Stimulated activated naive B cell treated with anti-CD40 and anti-IgM and Interleukin-4, amounts not matched to agents 10 μg/mL and 1 μg/mL and 100 μg/mL, for 72 hours (primary cell): Measurements from ENCODE around the gene MUC4.
A peak's percentile ranks its signal among the peaks of the same experiment; 100 is the strongest.
"Not testable (repeated sequence)": the region's sequence is repeated elsewhere in the genome, so short reads cannot be mapped to it uniquely, and the experiment has no call there.

Experiments used
- ATAC-seq, 2 donors: fragments of 150-1000 bp; cut with Tn5 transposase; replicated peaks; 2 replicates each; pipeline ENCODE4 v1.10.0; 2021; ENCODE audit warnings: moderate library complexity in 1 of 2
- DNase-seq: peaks from one replicate; pipeline ENCODE4 v3.0.0; 2021
- H3K27ac Mint-ChIP-seq: one replicate; pipeline ENCODE4 v1.8.0; 2022; ENCODE audit warnings: mild to moderate bottlenecking, mixed read lengths
- H3K27me3 Mint-ChIP-seq, 2 donors: one replicate each; pipeline ENCODE4 v1.8.0; 2022; ENCODE audit warnings: mixed read lengths in 2 of 2
- H3K36me3 Mint-ChIP-seq, 2 donors: one replicate each; pipeline ENCODE4 v1.8.0; 2022; ENCODE audit warnings: mixed read lengths in 2 of 2, mild to moderate bottlenecking in 1 of 2
- H3K4me1 Mint-ChIP-seq, 2 donors: one replicate each; pipeline ENCODE4 v1.8.0; 2022; ENCODE audit warnings: mixed read lengths in 2 of 2, mild to moderate bottlenecking in 1 of 2
- H3K4me3 Mint-ChIP-seq, 2 donors: one replicate each; pipeline ENCODE4 v1.8.0; 2022; ENCODE audit warnings: mild to moderate bottlenecking in 2 of 2, mixed read lengths in 2 of 2, moderate library complexity in 1 of 2
- H3K9me3 Mint-ChIP-seq, 2 donors: one replicate each; pipeline ENCODE4 v1.8.0; 2022; ENCODE audit warnings: mixed read lengths in 2 of 2, mild to moderate bottlenecking in 1 of 2

MUC4 gene

GRCh38 chr3:195825191-195825588 is 13.5 kb upstream of the MUC4 start:
- no peak for ATAC-seq
- Mint-ChIP-seq H3K36me3 (no peaks in the 10 kb centered on the region), H3K27ac (no peak overlapping the region), H3K27me3 (peaks cover 21 to 24% of the 10 kb centered on the region in 2 donors), H3K4me1 (no peaks in the 10 kb centered on the region), H3K4me3 (no peak overlapping the region), H3K9me3 (no peaks in the 10 kb centered on the region)
- no peak for DNase-seq

DNA sequence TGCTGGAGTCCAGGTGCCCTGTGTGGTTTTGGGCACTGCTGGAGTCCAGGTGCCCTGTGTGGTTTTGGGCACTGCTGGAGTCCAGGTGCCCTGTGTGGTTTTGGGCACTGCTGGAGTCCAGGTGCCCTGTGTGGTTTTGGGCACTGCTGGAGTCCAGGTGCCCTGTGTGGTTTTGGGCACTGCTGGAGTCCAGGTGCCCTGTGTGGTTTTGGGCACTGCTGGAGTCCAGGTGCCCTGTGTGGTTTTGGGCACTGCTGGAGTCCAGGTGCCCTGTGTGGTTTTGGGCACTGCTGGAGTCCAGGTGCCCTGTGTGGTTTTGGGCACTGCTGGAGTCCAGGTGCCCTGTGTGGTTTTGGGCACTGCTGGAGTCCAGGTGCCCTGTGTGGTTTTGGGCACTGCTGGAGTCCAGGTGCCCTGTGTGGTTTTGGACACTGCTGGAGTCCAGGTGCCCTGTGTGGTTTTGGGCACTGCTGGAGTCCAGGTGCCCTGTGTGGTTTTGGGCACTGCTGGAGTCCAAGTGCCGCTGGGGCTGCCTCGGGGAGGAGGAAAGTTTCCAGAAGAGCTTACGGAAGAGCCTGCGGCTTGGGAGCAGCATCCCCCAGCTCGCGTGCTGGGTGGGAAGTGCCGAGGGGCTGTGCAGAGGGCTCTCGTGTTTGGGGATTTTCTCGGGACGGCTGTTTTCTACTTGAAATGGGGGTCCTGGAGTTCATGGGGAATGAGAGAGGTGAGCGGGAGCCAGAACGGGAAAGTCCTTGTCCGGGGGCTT is 12.9 kb upstream of the MUC4 start:
- peaks cover 23 to 25% of the 10 kb centered on the region in 2 donors for H3K27me3 Mint-ChIP-seq

DNA sequence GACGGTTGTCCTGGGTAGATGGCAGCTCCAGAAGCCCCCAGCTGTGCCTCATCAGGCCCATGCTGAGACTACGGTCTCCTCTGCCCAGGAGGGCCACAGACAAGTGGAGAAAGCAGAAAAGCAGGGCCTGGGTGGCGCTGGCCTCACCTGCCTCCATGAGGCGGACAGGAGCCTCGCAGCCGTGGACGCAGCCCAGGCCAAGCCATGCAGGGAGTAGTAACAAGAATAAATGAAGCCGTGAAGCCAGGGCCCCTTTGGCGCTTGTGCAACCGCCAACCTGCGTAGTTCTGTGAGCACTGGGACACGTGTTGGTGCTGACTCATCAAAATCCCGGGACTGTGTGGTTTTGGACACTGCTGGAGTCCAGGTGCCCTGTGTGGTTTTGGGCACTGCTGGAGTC is 12.3 kb upstream of the MUC4 start:
- no peaks in the 10 kb centered on the region for H3K9me3 Mint-ChIP-seq
- H3K27me3 Mint-ChIP-seq, result peaks cover 19 to 25% of the 10 kb centered on the region in 2 donors
- no peak for ATAC-seq
- H3K27ac Mint-ChIP-seq, result no peak overlapping the region
- no peak for DNase-seq
- no peak overlapping the region for H3K4me3 Mint-ChIP-seq
- no peaks in the 10 kb centered on the region for H3K4me1 Mint-ChIP-seq
- no peaks in the 10 kb centered on the region for H3K36me3 Mint-ChIP-seq

More for the DNA sequence above, 12.9 kb upstream of the MUC4 start:
- not testable (repeated sequence) for H3K36me3 Mint-ChIP-seq, ATAC-seq, H3K4me3 Mint-ChIP-seq, DNase-seq, H3K27ac Mint-ChIP-seq, H3K9me3 Mint-ChIP-seq, H3K4me1 Mint-ChIP-seq

DNA sequence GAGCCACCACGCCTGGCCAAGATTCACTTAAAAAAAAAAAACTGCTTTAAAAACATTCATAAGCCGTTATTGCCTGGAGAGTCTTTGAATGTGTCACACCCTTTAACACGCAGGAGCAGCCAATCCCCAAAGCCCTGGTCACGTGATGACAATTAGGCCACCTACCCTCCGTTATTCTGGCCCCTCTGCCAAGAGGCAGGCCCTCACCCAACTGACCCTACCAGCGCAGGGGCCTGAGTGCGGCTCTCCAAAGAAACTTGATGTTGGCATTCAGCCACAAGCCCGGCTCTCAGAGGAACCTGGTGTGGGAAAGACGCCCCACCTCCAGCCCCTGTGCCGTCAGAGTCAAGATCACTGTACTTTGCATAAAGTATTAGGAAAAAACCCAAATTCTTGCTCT is 11.6 kb upstream of the MUC4 start:
- no peaks in the 10 kb centered on the region for H3K9me3 Mint-ChIP-seq
- no peak for ATAC-seq
- H3K4me1 Mint-ChIP-seq, result no peaks in the 10 kb centered on the region
- no peak overlapping the region for H3K4me3 Mint-ChIP-seq
- no peaks in the 10 kb centered on the region for H3K36me3 Mint-ChIP-seq
- peaks cover 19 to 25% of the 10 kb centered on the region in 2 donors for H3K27me3 Mint-ChIP-seq
- H3K27ac Mint-ChIP-seq, result no peak overlapping the region
- no peak for DNase-seq

DNA sequence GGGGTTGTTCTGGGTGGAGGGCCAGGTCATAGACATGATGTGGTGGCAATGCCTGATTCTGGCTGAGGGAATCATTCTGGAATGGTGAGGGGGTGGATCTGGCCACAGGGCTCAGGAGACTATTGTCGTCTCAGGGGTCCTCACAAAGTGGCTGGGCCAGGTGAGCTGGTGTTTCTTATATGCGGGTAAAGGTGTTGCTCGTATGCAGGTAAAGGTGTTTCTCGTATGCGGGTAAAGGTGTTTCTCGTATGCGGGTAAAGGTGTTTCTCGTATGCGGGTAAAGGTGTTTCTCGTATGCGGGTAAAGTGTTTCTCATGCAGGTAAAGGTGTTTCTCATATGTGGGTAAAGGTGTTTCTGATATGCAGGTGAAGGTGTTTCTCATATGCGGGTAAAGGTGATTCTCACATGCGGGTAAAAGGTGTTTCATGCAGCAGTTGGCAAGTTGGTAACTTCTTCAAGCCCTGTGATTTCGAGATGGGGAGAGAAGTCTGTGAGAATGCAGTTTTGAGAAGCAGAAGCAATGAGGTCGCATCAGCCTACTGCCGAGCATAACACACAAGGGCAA is 10.5 kb upstream of the MUC4 start:
- Mint-ChIP-seq H3K9me3 (no peaks in the 10 kb centered on the region), H3K36me3 (no peaks in the 10 kb centered on the region), H3K27ac (no peak overlapping the region)

DNA sequence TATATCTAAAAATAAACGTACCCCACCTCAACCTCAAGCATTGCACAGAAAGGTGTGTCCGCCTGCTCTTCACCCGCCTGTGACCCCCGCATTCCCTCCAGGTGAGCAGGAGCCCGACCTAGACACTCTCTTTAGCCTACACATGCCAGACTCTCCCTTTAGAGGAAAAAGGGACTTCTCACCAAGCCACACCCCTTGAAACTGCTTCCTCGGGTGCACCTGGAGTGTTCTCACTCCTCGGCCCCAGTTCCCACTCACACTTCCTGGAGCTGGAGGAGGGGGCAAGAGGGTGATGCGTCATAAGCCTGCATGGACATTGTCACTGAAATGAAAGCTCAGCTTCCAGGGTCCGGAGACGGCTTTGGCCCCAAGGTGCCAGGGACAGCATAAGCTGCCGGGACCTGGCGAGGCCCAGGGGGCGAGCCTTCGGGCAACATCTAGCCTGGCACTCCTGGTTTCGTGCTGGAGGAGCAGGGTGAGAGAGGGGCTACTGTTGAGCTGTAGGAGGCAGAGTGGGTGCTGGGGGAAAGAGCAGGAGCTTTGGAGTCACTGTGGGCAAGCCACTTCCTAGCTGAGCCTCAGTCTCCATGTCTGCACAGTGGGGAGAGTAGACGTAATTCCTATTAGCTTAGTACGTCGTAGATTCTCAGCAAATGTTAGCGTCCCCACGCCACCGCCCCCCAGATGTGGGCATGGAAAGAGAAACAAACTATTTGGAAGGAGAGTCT is 9.8 kb upstream of the MUC4 start:
- ATAC-seq (no peak), DNase-seq (no peak)
- Mint-ChIP-seq H3K27ac (no peak overlapping the region), H3K27me3 (peaks cover 19 to 25% of the 10 kb centered on the region in 2 donors), H3K9me3 (no peaks in the 10 kb centered on the region), H3K4me3 (no peak overlapping the region), H3K4me1 (no peaks in the 10 kb centered on the region), H3K36me3 (no peaks in the 10 kb centered on the region)

More for the DNA sequence above, 10.5 kb upstream of the MUC4 start:
- H3K4me3 Mint-ChIP-seq, result no peak overlapping the region
- peaks cover 19 to 25% of the 10 kb centered on the region in 2 donors for H3K27me3 Mint-ChIP-seq
- no peaks in the 10 kb centered on the region for H3K4me1 Mint-ChIP-seq
- DNase-seq (no peak), ATAC-seq (no peak)

DNA sequence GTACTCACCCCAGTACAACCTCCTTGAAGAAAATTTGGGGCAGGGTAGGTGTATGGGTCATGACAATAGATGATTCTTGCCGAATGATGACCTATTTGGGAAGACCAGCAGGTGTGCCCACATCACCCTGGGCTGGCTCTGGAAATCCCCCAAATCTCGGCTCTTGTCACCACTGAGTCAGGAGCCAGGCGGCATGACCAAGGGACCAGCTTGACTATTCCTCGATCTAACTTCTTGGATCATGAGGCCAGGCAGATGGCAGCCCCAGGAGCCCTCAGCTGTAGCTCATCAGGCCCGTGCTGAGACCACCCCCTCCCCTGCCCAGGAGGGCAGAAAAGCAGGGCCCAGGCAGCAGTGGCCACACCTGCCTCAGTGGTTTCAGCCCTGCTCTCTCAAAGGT is 9.2 kb upstream of the MUC4 start:
- no peaks in the 10 kb centered on the region for H3K9me3 Mint-ChIP-seq
- H3K4me3 Mint-ChIP-seq, result no peak overlapping the region
- ATAC-seq, result no peak
- H3K27ac Mint-ChIP-seq, result no peak overlapping the region
- DNase-seq, result no peak
- no peaks in the 10 kb centered on the region for H3K4me1 Mint-ChIP-seq
- H3K27me3 Mint-ChIP-seq, result peaks cover 19 to 25% of the 10 kb centered on the region in 2 donors
- H3K36me3 Mint-ChIP-seq, result no peaks in the 10 kb centered on the region

- ATAC-seq, result no peak
- no peak overlapping the region for H3K27ac Mint-ChIP-seq
- no peaks in the 10 kb centered on the region for H3K36me3 Mint-ChIP-seq
These were observed 8.5 kb upstream of the MUC4 start for GRCh38 chr3:195820186-195820585.

GRCh38 chr3:195818301-195818700 is 6.6 kb upstream of the MUC4 start:
- Mint-ChIP-seq H3K9me3 (no peaks in the 10 kb centered on the region), H3K27me3 (peaks cover 12 to 18% of the 10 kb centered on the region in 2 donors), H3K27ac (no peak overlapping the region), H3K4me3 (no peak overlapping the region), H3K36me3 (no peaks in the 10 kb centered on the region), H3K4me1 (no peaks in the 10 kb centered on the region)
- DNase-seq (no peak), ATAC-seq (no peak)

More at GRCh38 chr3:195820186-195820585, 8.5 kb upstream of the MUC4 start:
- H3K4me1 Mint-ChIP-seq, result no peaks in the 10 kb centered on the region
- DNase-seq, result no peak
- no peak overlapping the region for H3K4me3 Mint-ChIP-seq
- no peaks in the 10 kb centered on the region for H3K9me3 Mint-ChIP-seq
- peaks cover 19 to 25% of the 10 kb centered on the region in 2 donors for H3K27me3 Mint-ChIP-seq

DNA sequence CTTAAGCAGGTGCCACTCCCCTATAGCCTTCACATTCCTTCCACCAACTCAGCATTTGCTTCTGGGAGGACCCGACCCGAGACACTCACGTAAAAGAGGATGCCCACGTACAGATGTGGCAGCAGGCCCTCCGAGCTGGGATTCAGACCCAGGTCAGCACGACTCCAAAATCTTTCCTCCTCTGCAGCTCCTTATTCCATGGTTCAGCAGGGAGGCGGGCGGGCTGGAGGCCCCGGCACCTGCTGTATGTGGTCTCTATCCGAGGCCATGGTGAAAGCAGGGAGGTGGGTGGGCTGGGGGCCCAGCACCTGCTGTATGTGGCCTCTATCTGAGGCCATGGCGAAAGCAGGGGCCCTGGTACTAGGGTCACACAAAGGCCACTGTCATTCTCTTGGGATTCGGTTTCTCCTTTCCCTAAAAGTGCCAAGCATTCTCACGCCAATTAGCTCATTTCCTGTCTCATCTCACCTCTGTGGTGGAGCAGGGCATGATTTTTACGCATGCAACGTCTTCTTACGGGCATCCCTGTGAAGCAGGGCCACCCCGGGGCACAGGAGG is 5.9 kb upstream of the MUC4 start:
- ATAC-seq (no peak), DNase-seq (no peak)
- Mint-ChIP-seq H3K27me3 (peaks cover 10 to 17% of the 10 kb centered on the region in 2 donors), H3K9me3 (no peaks in the 10 kb centered on the region), H3K4me1 (no peaks in the 10 kb centered on the region), H3K4me3 (no peak overlapping the region), H3K27ac (no peak overlapping the region), H3K36me3 (no peaks in the 10 kb centered on the region)

- peaks cover 9 to 21% of the 10 kb centered on the region in 2 donors for H3K27me3 Mint-ChIP-seq
- not testable (repeated sequence) for H3K4me1 Mint-ChIP-seq, ATAC-seq, H3K9me3 Mint-ChIP-seq, DNase-seq, H3K27ac Mint-ChIP-seq, H3K36me3 Mint-ChIP-seq, H3K4me3 Mint-ChIP-seq
These were observed 4.7 kb upstream of the MUC4 start for GRCh38 chr3:195816276-195816913.

DNA sequence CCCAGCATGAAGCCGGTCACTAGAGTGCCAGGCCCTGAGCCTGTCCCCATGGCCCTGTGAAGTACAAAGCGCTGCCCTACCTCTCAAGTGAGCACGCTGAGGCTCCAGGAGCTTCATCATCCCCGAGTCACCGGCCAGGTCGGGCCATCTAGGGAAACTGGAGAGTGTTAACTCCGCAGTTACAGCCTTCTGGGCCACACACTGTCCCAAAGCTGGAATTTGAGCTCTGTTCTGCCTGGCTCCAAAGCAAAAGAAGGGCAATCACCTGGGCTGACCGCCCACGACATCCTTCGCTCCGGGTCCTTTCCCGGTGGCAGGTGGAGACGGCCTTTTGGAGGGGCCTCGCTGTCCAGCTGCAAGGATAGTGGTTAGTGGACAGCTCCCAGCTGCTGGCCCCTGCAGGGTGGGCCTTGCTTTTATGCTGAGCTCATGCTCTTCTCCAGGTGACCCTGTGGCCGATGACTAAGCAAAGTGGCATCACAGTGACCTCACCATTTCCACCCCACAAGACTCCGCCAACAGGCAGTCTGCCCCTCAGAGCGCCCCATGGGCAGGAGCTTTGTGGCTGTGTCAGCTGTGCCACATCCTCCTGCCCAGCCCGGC is 3.5 kb upstream of the MUC4 start:
- ATAC-seq (peak in 1 of 2 donors; percentile 25), DNase-seq (no peak)
- no peaks in the 10 kb centered on the region for H3K9me3 Mint-ChIP-seq
- no peak overlapping the region for H3K4me3 Mint-ChIP-seq
- H3K27me3 Mint-ChIP-seq, result peaks cover 15 to 27% of the 10 kb centered on the region in 2 donors
- H3K27ac Mint-ChIP-seq, result no peak overlapping the region
- H3K4me1 Mint-ChIP-seq, result no peaks in the 10 kb centered on the region
- no peaks in the 10 kb centered on the region for H3K36me3 Mint-ChIP-seq

- H3K36me3 Mint-ChIP-seq, result no peaks in the 10 kb centered on the region
- no peak for ATAC-seq
- H3K9me3 Mint-ChIP-seq, result no peaks in the 10 kb centered on the region
- no peak overlapping the region for H3K4me3 Mint-ChIP-seq
- no peaks in the 10 kb centered on the region for H3K4me1 Mint-ChIP-seq
- DNase-seq, result no peak
- peaks cover 18 to 21% of the 10 kb centered on the region in 2 donors for H3K27me3 Mint-ChIP-seq
- H3K27ac Mint-ChIP-seq, result no peak overlapping the region
These were observed 2.3 kb upstream of the MUC4 start for GRCh38 chr3:195813916-195814640.
